Mucosa of gallbladder (tissue), 1 donor: Measurements from ENCODE around the gene CNTD1. TPM values are rescaled to one million over a fixed set of nuclear protein-coding genes. Genes with fewer than 3 reads are reported as not detected.

Experiments
- DNase-seq: peaks from one replicate; pipeline ENCODE4 v3.0.0-alpha.2; 2020; ENCODE audit warnings: low spot score
- total RNA-seq: library from RNA; stranded (reverse); gene quantifications from one replicate; pipeline ENCODE4 v1.2.1, GENCODE V29; 2021
- donor health status: DM: no; HTN: no; CAD: no.

CNTD1 gene
- total RNA-seq, 1 donor from 2014 or later = 0.89 TPM

DNA sequence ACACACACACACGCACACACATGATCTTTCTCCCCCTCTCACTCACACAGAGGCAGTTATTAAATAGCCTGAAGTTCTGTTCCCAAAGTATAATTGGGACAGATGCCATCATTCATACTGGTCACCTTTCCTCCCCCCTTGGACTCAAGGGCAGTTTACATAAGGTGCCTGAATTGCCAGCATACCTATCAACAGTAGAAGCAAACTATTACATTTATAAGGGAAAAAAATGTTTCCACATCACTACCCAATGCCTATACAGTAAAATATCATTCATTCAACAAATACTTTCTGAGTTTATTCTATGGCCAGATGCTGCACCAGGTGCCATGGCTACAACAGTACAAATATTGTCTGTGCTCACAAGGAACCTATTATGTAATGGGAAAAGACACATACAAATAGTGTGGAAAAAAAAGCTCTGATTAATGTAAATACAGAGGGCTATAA lies 6.3 kb downstream of the CNTD1 start:
- DNase-seq = no peak

DNA sequence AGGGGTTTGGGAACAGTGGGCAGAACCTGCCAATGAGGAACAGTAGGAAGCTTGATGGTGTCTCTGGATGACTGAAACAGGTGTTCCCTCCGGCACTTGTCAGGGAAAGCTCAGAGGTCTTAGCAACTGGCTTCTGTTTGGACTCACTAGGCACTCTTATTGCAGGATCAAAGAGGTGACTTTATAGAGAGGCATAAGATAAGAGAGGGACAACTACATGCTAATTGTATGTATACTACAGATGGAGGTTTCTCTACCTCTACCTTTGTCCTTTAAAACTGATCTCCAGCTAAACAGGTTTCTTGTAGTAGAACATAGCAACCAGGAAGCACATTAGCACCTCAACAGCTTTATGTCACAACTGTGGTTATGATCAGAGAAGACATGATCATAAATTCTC lies 7.6 kb downstream of the CNTD1 start:
- no peak for DNase-seq

DNA sequence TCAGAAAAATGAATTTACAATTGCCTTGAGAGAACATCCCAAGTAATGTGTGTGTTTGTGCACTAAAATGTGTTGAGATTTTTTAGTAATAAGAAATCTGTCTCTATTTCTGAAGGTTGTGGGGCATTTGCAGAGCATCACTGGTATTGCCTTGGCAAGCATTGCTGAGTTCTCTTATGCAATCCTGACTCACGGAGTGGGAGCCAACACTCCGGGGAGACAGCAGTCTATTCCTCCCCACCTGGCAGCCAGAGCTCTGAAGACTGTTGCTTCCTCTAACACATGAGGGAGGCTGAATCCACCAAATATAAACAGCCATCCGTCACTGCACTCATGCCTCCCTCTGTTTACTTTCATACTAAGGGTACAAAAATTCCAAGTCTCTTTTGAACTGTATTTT lies 10.6 kb downstream of the CNTD1 start:
- no peak for DNase-seq

DNA sequence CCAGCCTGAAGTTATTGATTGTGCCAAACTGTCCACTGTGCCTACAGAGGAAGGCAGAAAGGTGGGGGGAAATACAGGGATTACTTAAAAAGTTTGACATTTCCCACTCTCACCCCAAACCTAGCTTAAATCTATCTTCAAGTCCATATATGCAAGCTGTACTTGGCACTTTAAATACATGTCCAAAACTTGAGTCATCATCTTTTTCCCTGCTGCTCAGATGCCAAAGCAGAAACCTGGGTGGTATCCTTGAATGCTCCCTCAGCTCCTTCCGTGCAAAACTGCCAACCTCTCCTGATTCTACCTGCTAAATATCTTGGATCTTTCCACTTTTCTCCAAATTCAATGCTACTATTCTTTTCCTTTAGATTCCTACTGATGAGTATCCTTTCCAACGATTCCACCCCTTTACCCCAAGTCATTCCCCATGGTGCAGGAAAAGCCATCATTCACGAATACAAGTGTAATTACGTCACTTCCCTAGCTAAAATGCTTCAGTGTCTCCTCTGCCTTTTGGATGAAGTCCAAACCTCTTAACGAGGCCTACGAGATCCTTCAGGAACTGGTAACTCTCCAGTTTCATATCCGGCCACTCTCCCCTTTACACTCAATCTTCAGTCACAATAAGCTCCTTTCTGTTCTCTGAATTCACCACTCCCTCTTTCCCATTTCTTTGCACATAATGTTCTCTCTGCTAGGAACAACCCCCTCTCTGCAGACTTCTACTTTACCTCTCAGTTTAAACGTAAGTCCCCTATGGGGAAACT lies 16.2 kb downstream of the CNTD1 start:
- no peak for DNase-seq

DNA sequence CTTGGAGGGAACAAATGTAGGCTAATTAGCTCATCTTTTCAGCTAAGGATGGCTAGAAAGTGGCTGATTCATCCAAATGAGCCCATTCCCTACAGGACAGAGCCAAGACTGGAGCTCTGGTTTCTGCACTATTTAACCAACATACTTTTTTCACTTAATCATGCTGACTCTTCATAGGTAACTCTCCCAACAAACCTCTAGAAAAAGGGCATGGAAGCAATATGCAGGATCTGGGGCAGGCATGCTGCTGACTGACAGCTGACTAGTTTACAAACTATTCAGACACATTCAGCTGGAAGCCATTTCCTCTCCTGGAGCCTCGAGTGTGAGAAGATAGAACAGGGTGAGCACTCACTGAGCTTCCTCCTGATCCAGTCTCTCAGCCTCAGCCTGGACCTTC lies 19.2 kb downstream of the CNTD1 start:
- DNase-seq = no peak

DNA sequence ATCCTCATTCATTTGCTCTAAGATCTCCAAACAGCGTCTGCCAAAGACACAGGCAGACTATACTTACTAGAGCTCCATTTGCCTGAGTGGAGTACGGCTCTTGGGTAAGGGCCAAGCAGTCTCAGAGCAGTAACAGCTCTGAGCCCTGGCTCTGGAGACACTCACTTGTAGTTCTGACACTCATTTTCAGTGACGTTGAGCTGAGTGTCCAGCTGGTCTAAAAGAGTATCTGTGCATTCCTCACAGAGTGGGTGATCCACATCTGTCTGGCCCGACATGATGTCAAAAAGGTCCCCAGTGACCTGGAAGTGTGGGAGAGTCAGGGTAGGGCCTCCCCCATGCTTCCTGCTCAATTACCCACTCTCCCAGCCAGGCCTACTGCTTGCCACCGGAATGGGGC lies 19.7 kb downstream of the CNTD1 start:
- no peak for DNase-seq

DNA sequence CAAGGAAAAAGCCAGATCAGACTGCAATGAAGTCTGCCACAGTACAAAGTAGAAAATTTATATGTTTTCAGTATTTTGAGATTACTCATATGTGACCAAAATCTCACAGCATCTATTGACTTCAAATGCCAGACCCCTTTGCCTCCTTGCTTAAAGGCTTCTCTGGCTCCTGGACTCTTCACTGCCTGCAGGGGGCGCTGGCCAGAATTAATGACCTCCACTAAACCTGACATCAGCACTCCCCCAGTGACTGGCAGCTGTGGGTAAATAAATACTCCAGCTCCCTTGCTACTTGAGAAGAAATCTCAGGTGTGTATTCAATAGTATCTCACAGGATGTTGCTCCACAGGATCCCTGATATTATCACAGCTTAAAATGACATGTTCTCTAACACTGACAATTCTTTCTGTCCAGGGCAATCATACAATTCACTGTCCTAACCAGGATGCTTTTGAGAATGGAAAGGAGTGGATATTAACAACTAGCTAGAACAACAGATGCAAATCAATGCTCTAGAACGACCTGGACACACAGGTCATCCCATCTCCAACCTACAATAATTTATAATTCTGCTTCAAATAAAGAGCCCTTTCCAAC lies 21.4 kb downstream of the CNTD1 start:
- no peak for DNase-seq

DNA sequence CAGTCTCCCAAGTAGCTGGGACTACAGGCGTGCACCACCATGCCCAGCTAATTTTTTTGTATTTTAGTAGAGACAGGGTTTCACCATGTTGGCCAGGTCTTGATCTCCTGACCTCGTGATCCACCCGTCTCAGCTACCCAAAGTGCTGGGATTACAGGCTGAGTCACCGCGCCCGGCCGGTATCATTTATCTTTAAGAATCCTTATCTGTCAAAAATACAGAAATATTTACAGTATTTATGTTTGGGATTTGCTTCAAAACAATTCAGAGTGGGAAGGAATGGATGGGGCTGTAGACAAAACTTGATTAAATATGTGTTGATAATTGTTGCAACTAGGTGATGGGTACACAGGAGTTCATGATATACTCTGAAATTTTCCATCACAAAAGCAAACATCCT lies 22.5 kb downstream of the CNTD1 start:
- no peak for DNase-seq

DNA sequence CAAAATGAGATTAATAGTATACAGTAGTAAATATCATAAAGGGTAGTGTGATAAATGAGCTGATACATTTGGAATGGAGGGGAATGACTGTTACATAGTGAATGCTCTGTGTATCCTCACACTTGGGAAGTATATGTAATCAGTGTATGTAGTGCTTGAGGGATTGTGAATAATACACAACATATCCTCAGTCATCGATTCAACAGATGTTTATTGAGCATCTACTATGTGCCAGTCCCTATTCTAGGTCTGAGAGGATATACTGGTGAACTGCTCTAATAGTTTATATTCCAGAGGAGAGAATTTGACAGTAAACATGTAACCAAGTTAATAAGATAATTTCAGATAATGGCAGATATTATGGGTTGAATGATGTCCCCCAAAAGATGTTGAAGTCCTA lies 28.8 kb downstream of the CNTD1 start:
- DNase-seq = no peak

DNA sequence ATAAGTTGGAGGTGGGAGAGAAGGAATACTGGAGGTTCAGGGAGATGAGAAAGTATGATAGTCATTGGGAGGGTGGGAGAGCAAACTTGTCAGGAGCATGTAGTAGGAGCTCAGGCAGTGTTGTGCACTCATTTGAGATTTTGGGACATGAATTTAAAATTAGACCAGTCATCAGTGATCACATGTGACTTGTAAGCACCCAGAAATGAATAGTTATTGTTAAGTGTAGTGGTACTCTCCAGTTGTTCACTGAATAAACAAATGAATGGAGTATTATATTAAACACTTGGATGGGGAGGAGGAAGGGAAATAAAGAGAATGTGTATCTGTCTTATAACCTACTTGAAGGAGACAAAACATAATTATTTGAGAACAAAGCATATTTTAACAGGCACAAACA lies 32.3 kb downstream of the CNTD1 start:
- DNase-seq = no peak

DNA sequence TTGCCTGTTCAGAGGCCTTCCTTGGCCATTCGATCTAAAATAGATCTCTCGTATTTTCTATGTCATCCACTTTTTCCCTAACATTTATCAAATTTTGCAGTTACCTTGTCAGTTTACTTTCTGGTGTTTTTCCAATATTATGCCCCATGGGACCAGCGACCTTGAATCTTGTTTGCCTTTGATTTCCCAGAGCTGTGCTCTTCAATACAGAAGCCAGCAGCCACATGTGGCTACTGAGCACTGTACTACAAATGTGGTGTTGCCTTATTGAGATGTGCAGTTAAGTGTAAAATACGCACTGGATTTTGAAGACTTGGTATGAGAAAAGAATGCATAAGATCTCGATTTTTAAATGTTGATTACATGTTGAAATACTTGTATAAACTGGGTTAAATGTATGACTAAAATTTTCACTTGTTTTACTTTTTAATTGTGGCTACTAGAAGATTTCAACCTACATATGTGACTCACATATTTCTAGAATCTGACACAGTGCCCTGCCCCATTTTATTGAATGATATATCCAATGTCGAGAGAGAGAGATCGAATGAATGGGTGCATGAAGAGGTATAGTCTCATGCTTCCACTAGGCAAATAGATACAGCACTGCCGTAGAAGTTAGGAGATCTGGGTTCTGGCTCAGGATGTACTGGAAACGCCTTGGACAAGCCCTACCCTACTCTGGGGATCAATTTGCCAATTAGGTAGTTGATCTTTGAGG lies 33.7 kb downstream of the CNTD1 start:
- no peak for DNase-seq

DNA sequence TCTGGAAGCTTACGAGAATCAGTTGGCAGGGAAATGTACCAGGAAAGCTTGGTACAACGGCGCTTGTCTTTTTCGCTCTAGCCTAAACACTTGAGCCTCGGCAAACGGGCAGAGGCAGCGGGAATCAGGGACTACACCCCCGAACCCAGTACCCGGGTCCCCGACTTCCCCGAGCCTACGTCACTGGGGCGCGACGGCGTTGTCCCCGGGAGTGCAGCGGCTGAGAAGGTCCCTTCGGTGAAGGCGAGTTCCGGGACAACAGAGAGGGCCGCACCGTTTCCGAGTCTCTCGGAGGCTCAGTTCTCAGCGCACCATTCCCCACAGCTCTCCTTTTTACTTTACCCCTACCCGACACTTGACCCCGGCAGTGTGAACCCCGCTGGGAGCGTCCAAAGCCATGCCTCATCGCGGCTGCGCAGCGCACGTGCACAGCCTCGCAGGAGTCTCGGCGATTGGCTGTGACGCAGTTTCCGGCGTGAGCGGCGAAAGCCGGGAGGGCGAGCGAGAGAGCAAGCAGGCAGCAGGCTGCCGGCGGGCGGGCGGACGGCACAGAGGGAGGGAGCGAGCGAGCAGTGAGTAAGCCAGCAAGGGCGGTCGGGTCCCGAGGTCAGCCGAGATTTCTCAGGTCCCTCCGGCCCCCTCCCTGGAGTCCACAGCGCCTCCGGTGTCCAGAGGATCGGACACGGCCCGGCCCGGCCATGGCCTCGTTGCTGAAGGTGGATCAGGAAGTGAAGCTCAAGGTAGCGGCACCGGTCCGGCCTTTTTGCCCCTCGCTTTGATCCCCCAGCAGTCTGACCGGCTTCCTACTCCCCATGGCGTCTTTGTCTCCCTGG lies 34.5 kb downstream of the CNTD1 start, which contains the start of gene PSME3:
Gene PSME3 (plus strand): TSS at position 464 of the 833 bp plus-strand sequence. CDS start 235 bp downstream, at position 699.
- peak; percentile 91 for DNase-seq

DNA sequence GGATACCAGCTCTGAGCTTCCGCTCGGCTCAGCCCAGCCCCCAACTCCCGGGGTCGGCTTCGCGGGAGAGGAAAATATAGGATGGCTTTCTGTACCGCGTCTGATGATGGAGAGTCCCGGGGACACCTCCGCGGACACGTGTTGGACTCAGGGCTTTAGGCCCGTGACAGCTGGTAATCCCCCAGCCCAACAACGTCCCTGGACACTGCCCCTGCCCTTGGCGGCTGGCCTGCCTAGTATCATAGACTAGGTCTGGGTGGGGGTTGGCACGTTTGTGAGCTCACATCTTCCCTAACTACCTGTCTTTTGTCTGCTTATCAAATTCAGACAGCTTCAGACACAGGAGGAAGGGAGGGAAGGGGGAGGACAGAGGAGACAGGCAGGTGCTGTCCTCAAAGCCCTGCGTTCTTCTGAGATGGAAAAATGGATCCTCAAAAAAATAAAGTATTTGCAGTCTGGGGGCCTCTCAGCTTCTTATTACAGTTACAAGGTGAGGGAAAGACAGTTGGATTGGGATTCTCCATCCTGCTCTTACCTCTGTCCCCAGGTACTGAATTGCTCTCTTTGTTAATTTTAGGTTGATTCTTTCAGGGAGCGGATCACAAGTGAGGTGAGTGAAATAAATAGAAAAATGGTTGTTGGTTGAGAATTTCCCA lies 35.2 kb downstream of the CNTD1 start:
- no peak for DNase-seq

DNA sequence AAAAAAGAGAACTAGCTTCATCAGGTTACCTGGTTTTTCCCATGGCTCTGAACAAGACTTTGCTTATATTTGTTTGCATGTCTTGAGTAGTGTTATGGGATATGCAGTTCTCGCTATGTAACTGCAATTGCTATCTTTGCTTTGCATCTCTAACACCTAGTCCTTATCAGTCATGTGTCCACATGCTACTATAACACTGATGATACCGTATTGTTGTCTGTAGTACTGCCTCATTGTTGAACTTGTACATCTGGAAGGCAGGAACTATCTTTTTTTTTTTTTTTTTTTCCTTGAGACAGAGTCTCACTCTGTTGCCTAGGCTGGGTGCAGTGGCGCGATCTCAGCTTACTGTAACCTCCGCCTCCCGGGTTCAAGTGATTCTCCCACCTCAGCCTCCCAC lies 37.1 kb downstream of the CNTD1 start:
- no peak for DNase-seq

DNA sequence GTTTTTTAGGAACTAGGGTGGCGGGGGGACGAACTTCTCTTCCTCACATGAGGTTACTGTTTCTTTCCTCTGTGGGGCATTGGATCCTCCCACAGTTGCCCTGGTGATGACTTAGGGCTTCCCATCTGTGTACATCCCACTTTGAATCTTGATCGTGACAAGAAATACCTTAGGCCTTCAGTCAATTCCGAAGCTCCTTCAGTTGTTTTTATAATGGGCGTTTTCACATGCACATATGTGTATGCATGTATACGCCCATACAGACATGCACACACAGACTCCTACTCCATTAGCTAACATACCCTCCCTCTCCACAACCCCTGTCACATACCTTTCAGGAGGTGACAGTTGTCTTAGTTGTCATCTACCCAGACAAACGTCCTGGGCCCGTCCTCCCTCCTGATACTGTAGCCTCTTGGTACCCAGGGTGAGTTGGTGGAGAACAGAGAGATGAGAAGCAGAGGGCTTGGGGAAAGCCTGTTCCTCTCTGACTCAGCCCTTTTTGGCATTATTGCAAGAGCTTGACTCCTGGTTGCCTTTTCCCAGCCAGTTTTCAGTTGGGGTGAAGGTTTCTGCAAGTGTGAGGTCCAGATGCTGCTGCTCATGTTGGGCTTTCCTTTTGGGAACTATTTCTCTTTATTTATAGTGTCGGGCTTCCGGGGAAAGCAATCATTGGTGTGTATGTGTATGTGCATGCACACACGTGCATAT lies 43.5 kb downstream of the CNTD1 start:
- DNase-seq = no peak

DNA sequence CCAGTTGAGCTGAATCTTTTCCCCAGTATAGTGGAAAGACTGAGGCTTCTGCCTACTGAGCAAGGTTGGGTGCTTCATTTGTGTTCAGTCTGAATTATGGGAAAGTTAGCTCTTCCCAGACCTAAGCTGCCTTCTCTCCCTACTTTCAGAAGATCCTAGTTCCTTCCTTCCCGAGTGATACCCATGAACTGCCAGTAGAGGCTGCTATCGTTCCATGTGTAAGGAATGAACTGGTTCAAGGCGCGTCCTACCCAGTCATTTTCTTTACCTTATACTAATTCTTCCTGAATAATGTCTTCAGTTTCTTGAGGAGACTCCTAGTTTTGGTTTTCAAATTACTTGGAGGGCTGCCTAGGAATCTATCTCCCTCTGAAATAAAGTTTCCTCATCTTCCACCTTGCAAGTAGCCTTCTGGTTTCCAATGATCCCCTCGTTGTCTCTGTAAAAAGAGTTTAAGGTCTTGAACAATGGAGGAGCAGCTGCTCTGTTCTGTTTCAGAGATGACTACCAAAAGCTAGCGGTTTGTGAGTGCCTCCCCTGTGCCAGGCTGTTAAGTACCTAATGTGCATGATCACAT lies 44.8 kb downstream of the CNTD1 start:
- DNase-seq = peak; percentile 44

DNA sequence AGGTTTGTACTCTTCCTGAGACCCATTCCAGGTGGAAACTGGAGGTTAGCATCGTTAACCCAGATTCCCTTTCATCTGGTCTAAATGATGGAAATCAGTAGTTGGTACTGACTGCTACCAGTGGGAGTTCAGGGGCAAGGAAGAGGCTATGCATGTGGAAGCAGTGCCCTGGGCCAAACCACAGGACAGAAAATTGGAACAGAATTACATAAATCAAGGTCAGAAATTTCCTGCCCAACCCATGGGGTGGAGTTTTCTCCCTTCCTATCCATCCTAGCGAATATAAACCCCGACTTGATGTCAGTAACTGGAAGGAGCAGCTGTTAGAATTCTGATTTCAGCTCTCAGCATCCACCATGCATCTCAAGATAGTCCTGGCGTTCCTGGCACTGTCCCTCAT lies 45.6 kb downstream of the CNTD1 start, which contains the start of gene AOC2:
Gene AOC2 (plus strand): TSS at position 310 of the 400 bp plus-strand sequence. CDS start 47 bp downstream, at position 357.
- DNase-seq = no peak

DNA sequence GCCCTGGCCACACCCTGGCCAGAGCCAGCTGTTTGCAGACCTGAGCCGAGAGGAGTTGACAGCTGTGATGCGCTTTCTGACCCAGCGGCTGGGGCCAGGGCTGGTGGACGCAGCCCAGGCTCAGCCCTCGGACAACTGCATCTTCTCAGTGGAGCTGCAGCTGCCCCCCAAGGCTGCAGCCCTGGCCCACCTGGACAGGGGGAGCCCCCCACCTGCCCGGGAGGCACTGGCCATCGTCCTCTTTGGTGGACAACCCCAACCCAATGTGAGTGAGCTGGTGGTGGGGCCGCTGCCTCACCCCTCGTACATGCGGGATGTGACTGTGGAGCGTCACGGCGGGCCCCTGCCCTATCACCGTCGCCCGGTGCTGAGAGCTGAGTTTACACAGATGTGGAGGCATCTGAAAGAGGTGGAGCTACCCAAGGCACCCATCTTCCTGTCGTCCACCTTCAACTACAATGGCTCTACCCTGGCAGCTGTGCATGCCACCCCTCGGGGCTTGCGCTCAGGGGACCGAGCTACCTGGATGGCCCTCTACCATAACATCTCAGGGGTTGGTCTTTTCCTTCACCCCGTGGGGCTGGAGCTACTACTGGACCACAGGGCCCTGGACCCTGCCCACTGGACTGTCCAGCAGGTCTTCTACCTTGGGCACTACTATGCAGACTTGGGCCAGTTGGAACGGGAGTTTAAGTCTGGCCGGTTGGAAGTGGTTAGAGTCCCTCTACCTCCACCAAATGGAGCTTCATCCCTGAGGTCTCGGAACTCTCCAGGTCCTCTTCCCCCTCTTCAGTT lies 46.3 kb downstream of the CNTD1 start:
- no peak for DNase-seq

DNA sequence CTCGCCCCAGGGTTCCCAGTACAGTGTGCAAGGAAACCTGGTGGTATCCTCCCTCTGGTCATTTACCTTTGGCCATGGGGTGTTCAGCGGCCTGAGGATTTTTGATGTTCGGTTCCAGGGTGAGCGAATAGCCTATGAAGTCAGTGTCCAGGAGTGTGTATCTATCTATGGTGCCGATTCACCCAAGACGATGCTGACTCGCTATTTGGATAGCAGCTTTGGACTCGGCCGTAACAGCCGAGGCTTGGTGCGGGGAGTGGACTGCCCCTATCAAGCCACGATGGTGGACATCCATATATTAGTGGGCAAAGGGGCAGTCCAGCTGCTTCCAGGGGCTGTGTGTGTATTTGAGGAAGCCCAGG lies 46.9 kb downstream of the CNTD1 start:
- no peak for DNase-seq
